GM21786 (cell line): Measurements from ENCODE around the gene PKDCC.

Source experiments
- ATAC-seq: cut with Tn5 transposase; IDR thresholded peaks from one replicate; pipeline ENCODE4 v1.9.1; 2021; ENCODE audit not compliant: unreplicated experiment

PKDCC gene

GRCh38 chr2:42086500-42086953 lies 38.7 kb downstream of the PKDCC start:
- ATAC-seq = peak; percentile 75

- no peak for ATAC-seq
These were observed 39.5 kb downstream of the PKDCC start for GRCh38 chr2:42087137-42087856.

GRCh38 chr2:42087857-42088195 lies 40.0 kb downstream of the PKDCC start:
- ATAC-seq = no peak

- peak; percentile 73 for ATAC-seq
These were observed 41.6 kb downstream of the PKDCC start for GRCh38 chr2:42089340-42089925.

GRCh38 chr2:42090216-42090615 lies 42.4 kb downstream of the PKDCC start:
- no peak for ATAC-seq

- no peak for ATAC-seq
These were observed 43.9 kb downstream of the PKDCC start for GRCh38 chr2:42091671-42092070.

GRCh38 chr2:42092084-42092996 lies 44.5 kb downstream of the PKDCC start:
- no peak for ATAC-seq

- no peak for ATAC-seq
These were observed 46.3 kb downstream of the PKDCC start for GRCh38 chr2:42094114-42094513.

GRCh38 chr2:42095923-42096408 lies 48.1 kb downstream of the PKDCC start:
- ATAC-seq = no peak

- ATAC-seq = peak; percentile 54
These were observed 49.2 kb downstream of the PKDCC start for GRCh38 chr2:42096869-42097591.

GRCh38 chr2:42098571-42099437 lies 51.0 kb downstream of the PKDCC start:
- ATAC-seq = no peak

- no peak for ATAC-seq
These were observed 51.8 kb downstream of the PKDCC start for GRCh38 chr2:42099438-42100173.

- ATAC-seq = no peak
These were observed 52.9 kb downstream of the PKDCC start for GRCh38 chr2:42100683-42101205.

- ATAC-seq = no peak
These were observed 53.6 kb downstream of the PKDCC start for GRCh38 chr2:42101206-42102023.

- peak; percentile 49 for ATAC-seq
These were observed 54.3 kb downstream of the PKDCC start for GRCh38 chr2:42102024-42102590.

- peak; percentile 5 for ATAC-seq
These were observed 55.0 kb downstream of the PKDCC start for GRCh38 chr2:42102591-42103450.

GRCh38 chr2:42103829-42104228 lies 56.0 kb downstream of the PKDCC start:
- no peak for ATAC-seq
